Stimulated activated CD4-positive, alpha-beta T cell treated with anti-CD3 and anti-CD28 coated beads, Interleukin-1b, Interleukin-23, amount 100 ng/mL, for 4 hours (primary cell): Measurements from ENCODE around the gene HDAC11.

Source experiments
- DNase-seq, 2 donors: peaks; one replicate each; pipeline ENCODE4 v3.0.0-alpha.2; 2020; ENCODE audit warnings: low read depth in 2 of 2

The HDAC11 gene

GRCh38 chr3:13524979-13525669 lies 45.0 kb downstream of the HDAC11 start:
- DNase-seq, result no peak

GRCh38 chr3:13525827-13526625 lies 45.9 kb downstream of the HDAC11 start:
- DNase-seq, result no peak

DNA sequence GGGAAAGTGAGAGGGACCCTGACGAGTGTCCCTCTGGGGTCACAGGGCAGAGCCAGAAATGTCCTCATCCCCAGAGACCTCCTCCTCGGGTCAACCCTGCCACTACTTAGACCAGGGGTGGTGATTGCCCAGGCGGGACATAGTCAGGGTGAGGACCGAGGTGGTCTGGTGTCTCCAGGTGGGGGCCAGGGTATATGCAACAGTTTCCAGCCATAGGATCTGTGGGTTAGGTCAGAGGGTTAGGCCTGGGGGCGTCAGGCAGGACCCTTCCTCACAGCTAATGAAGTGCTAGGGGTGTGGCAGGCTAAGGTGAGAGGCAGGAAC lies 46.5 kb downstream of the HDAC11 start:
- DNase-seq, result no peak

GRCh38 chr3:13528217-13528867 lies 48.2 kb downstream of the HDAC11 start:
- no peak for DNase-seq

GRCh38 chr3:13529196-13530112 lies 49.3 kb downstream of the HDAC11 start:
- no peak for DNase-seq

DNA sequence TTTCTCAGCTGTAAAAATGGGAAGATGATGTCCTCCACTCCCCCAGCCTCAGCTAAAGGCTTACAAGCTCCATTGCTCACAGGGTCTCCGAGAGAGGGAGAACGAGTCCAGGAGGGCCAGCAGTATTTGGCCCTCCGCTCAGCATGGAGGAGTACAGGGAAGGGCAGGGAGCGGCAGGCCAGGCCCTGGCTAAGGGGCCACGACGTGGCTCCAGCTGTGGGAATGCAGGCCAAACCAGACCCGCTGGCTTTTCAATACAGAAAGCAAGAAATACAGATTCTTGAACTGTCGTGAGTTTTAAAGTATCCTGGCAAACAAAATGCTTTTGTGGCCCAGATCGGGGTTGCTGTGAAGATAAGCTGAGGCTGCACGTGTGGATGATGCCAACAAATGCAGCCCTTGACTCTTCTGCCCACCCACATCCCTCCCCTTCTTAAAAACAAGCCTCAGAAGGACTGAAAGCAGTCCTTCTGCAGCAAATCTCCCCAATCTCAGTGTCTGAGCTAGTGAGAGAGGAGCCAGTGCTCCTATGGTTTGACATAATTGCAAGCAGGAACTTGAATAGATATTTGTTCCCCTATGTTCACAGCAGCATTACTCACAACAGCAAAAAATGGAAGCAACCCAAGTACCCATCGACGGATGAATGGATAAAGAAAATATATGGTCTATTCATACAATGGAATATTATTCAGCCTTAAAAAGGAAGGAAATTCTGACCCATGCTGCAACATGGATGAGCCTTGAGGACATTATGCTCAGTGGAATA lies 50.3 kb downstream of the HDAC11 start:
- no peak for DNase-seq

- no peak for DNase-seq
Observed at GRCh38 chr3:13532085-13532484, 52.0 kb downstream of the HDAC11 start.

DNA sequence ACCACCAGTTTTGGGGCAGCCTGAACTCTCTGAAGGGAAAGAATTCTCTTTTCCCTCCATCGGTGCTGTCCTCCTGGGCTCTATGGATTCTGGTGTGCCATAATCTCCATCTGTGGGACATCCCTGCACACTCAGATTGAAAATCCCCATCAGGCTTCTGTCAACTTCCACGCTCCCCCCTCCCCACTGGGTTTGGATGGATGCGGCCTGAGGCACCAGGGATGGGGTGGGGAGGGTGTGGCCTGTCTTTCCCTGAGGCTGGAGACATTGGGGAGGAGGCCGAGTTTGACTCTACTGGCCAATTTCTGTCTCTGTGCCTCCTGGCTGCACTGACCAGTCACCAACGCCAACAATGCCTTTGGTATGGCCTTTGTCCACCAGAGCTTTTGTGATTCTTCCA lies 52.5 kb downstream of the HDAC11 start:
- no peak for DNase-seq

DNA sequence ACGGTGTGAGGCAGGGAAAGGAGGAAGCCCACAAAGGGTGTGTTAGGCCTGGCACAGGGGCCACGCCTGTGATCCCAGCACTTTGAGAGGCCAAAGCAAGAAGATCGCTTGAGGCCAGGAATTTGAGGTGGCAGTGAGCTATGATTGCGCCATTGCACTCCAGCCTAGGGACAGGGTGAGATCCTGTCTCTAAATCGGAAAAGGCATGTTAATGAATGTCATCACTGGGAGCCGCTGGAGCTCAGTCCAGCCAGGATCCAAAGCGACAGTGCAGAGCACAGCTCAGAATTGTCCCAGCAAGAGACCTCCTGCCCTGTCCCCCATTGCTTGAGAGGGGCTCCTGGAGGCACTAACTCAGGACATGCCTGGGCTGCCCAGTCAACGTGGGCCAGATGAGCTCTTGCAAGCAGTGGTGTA lies 53.8 kb downstream of the HDAC11 start:
- no peak for DNase-seq

DNA sequence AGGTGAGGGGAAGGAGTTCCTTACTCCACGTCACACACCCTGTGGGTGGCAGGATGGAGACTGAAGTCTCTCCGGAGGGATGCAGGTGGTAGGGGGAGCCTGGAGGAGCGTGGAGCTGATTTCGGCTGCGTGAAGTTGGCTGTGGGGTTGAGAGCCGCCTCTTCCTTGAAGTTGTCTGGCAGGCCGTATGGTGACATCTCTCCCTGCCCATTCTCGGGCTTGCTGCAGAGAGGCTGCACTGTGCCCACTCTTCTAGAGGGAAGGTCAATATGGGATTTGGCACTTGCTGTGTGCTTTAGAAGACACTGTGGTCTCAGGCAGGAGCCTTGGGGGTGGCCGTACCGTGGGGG lies 55.4 kb downstream of the HDAC11 start:
- DNase-seq, result no peak

DNA sequence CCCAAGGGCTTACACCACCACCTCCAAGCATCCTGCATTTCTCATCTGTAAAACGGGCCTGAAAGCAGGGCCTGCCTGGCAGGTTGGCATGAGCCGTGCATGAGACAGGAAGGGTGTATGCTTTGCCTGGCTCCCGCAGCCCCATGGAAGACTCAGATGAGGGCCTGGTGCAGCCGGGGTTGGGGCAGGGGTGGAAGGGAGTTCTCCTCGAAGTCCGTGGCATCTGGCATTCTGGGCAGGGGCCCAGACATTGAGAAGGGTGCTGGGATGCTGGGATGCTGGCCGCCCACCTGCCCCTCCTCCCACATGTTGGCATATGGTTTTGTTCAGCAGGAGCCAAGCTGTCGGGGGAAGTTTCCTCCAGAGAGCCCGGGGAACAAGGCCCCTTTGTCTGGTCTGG lies 55.8 kb downstream of the HDAC11 start:
- no peak for DNase-seq

GRCh38 chr3:13536432-13536831 lies 56.3 kb downstream of the HDAC11 start:
- DNase-seq, result no peak

DNA sequence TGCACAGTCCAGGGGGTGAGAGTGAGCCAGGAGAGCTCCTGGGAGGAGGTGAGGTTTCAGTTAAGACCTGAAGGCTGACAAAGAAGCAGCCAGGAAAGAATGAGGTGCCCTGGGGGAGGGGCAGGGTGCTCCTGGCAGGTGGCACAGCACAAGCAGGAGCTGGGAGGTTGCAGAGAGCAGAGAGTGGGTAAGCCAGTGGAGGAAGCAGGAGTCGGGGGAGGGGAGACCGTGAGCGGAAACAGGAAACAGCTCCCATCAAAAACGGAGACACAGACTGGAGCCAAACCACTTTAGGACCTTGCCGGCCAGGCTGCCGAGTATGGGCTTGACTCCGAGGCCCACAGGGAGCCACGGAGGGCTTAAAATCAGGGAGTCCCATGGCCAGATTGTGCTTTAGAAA lies 56.7 kb downstream of the HDAC11 start:
- no peak for DNase-seq

GRCh38 chr3:13537244-13537908 lies 57.3 kb downstream of the HDAC11 start:
- DNase-seq, result no peak

DNA sequence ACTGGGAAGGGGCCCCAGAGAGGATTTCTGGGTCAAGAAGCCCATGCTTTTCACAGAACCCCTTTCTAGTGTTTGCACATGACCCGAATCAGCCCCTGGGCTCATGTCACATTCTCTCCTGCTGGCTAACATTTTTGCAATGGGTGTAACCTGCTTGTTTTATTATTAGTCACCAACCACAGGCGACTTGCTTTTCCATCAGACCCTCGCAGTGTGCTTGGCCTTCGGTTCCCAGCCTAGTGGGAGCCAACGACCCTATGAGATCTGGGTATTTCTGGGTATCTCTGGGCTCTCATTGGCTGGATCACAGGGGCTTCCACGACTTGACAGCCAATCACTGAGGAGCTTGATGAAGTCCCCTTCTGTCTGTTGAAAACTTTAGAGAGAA lies 57.8 kb downstream of the HDAC11 start:
- no peak for DNase-seq

DNA sequence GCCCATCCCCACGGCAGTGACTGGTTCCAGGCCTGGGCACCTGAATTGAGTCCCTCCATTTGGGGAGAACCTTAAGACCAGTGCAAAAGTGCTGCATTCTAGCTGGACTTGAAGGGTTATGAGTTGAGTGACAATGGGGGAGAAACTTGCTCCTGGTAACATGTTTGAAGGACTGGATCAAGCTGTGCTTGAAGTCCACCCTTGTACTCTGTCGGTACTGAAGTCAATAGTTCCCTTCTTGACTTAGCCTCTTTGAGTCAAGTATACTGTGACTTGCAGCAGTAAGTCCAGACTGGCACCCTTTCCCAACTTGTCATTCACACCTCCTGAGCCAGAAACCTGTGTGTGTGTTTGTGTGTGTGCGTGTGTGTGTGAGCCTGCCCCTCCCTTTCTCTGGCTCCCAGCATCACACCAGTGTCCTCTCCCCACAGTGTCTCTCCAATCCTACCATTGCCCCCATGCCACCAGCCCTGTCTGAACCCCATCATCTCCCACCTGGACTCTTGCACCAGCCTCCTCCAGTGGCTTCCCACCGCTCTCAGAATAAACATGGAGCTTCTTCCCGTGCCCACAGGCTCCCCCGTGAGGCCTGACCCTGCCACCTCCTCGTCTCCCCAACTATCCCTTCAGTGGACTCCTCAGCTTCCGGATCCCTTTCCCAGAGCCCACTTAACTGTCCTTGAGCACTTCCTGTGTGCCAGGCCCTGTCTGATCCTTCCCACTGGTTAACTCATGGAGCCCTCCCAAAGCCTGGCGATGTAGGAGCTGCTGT lies 58.6 kb downstream of the HDAC11 start:
- DNase-seq, result no peak

DNA sequence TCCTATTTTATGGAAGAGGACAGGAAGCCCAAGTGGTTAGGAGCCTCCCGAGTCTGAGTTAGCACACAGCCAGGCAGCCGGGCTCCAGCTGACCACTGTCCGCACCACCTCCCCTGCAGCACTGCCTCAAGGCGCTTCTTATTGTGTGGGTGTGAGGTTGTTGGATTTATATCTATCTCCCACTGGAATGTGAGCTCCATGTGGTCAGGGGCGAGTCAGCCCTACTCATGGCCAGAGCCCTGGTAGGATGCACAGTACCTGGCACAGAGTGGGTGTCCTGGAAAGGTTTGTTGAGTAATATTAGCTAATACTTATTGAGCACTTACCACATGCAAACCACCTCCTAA lies 59.2 kb downstream of the HDAC11 start:
- no peak for DNase-seq

GRCh38 chr3:13539671-13540070 lies 59.6 kb downstream of the HDAC11 start:
- DNase-seq, result no peak

GRCh38 chr3:13540297-13540995 lies 60.3 kb downstream of the HDAC11 start:
- DNase-seq, result no peak

DNA sequence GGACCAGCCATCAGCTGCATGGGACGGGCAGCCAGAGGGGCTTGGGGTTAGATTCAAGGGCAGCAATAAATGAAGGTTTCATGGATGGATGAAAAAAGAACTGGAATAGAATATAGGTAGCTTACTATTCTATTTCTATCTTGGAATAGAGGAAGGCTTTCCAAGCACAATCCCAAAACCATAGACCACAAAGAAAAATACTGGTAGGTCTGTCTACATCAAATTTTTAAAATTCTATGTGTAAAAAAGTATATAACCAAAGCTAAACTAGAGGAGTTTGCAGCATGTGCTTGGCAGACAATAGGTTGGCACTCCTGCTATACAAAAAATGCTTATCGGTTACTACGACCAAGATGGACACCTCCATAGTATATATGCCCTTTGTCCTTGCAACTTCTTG lies 61.6 kb downstream of the HDAC11 start:
- no peak for DNase-seq
